Mesenchymal stem cell (in vitro differentiated cells and primary cell): ENCODE results near the gene OLFM2.

Experiments used
- DNase-seq: peaks from one replicate; pipeline ENCODE4 v3.0.0-alpha.2; 2013
- H2AFZ ChIP-seq: one replicate; pipeline ENCODE4 v1.6.1; 2013; ENCODE audit warnings: low read depth, mild to moderate bottlenecking, control low read depth, inconsistent platforms, low read length, moderate library complexity
- H2AK5ac ChIP-seq: 2 replicates; pipeline ENCODE4 v1.6.1; 2013; ENCODE audit warnings: low read length, moderate library complexity, mild to moderate bottlenecking, inconsistent platforms; ENCODE audit not compliant: severe bottlenecking
- H2BK120ac ChIP-seq: one replicate; pipeline ENCODE4 v1.6.1; 2013; ENCODE audit warnings: low read depth, mild to moderate bottlenecking, inconsistent platforms, low read length, moderate library complexity
- H2BK12ac ChIP-seq, 2 experiments: one replicate each; pipeline ENCODE4 v1.6.1; 2013; ENCODE audit warnings: inconsistent platforms in 2 of 2, low read length in 2 of 2, mild to moderate bottlenecking in 2 of 2, moderate library complexity in 2 of 2, control low read depth in 1 of 2
- H2BK15ac ChIP-seq: one replicate; pipeline ENCODE4 v1.6.1; 2013; ENCODE audit warnings: mild to moderate bottlenecking, low read depth, inconsistent platforms; ENCODE audit not compliant: poor library complexity, severe bottlenecking
- H2BK5ac ChIP-seq: 2 replicates; pipeline ENCODE4 v1.6.1; 2013; ENCODE audit warnings: low read depth, mild to moderate bottlenecking, low read length, control low read depth, inconsistent platforms; ENCODE audit not compliant: poor library complexity, severe bottlenecking
- H3K14ac ChIP-seq, 2 experiments: one replicate each; pipeline ENCODE4 v1.6.1; 2013; ENCODE audit warnings: inconsistent platforms in 2 of 2, low read length in 2 of 2, control low read depth in 1 of 2, mild to moderate bottlenecking in 1 of 2, moderate library complexity in 1 of 2
- H3K18ac ChIP-seq, 2 experiments: one replicate each; pipeline ENCODE4 v1.6.1; 2013; ENCODE audit warnings: inconsistent platforms in 2 of 2, low read length in 2 of 2, control low read depth in 1 of 2, low read depth in 1 of 2, mild to moderate bottlenecking in 1 of 2
- H3K23ac ChIP-seq, 2 experiments: one replicate each; pipeline ENCODE4 v1.6.1; 2013; ENCODE audit warnings: inconsistent platforms in 2 of 2, low read length in 2 of 2, mild to moderate bottlenecking in 2 of 2, moderate library complexity in 2 of 2, control low read depth in 1 of 2
- H3K27ac ChIP-seq: 2 replicates; pipeline ENCODE4 v1.5.1; 2013; ENCODE audit warnings: mild to moderate bottlenecking, moderate library complexity, low read length, control low read depth, inconsistent platforms; ENCODE audit not compliant: poor library complexity, severe bottlenecking
- H3K27me3 ChIP-seq, 2 experiments: 2 replicates each; pipeline versions ENCODE4 v1.6.1 to v1.7.0; 2013; ENCODE audit warnings: low read length in 2 of 2, mild to moderate bottlenecking in 2 of 2, moderate library complexity in 2 of 2, control low read depth in 1 of 2, inconsistent platforms in 1 of 2; ENCODE audit not compliant: control insufficient read depth in 1 of 2, insufficient read depth in 1 of 2
- H3K36me3 ChIP-seq, 2 experiments: 2 replicates each; pipeline versions ENCODE4 v1.6.1 to v1.7.0; 2013; ENCODE audit warnings: low read length in 2 of 2, control low read depth in 1 of 2, inconsistent platforms in 1 of 2, low read depth in 1 of 2, mild to moderate bottlenecking in 1 of 2; ENCODE audit not compliant: insufficient read depth in 2 of 2, control insufficient read depth in 1 of 2
- H3K4ac ChIP-seq, 2 experiments: one replicate each; pipeline ENCODE4 v1.6.1; 2013; ENCODE audit warnings: inconsistent platforms in 2 of 2, low read length in 2 of 2, mild to moderate bottlenecking in 2 of 2, moderate library complexity in 2 of 2, control low read depth in 1 of 2, low read depth in 1 of 2
- H3K4me1 ChIP-seq: 2 replicates; pipeline ENCODE4 v1.6.1; 2013; ENCODE audit warnings: low read depth, low read length, control low read depth; ENCODE audit not compliant: control insufficient read depth, insufficient read depth
- H3K4me2 ChIP-seq: 2 replicates; pipeline ENCODE4 v1.6.1; 2013; ENCODE audit warnings: low read length, mild to moderate bottlenecking, inconsistent platforms; ENCODE audit not compliant: poor library complexity, severe bottlenecking
- H3K4me3 ChIP-seq, 2 experiments: 2 replicates each; pipeline versions ENCODE4 v1.5.1 to v1.7.0; 2013; ENCODE audit warnings: low read length in 2 of 2, mild to moderate bottlenecking in 2 of 2, control low read depth in 1 of 2, low read depth in 1 of 2; ENCODE audit not compliant: insufficient read depth in 1 of 2
- H3K79me1 ChIP-seq: replicated peaks from 2 replicates; pipeline ENCODE4 v1.6.1; 2013; ENCODE audit warnings: mild to moderate bottlenecking, control low read depth, low read length, inconsistent platforms; ENCODE audit not compliant: poor library complexity, severe bottlenecking
- H3K9ac ChIP-seq: 2 replicates; pipeline ENCODE4 v1.7.0; 2013; ENCODE audit warnings: mild to moderate bottlenecking, low read length, moderate library complexity
- H3K9me3 ChIP-seq: 2 replicates; pipeline ENCODE4 v1.7.0; 2013; ENCODE audit warnings: mild to moderate bottlenecking, low read length; ENCODE audit not compliant: control insufficient read depth
- H4K8ac ChIP-seq: one replicate; pipeline ENCODE4 v1.6.1; 2013; ENCODE audit warnings: inconsistent platforms, mild to moderate bottlenecking, low read length, moderate library complexity
- H4K91ac ChIP-seq: one replicate; pipeline ENCODE4 v1.6.1; 2013; ENCODE audit warnings: mild to moderate bottlenecking, low read length, inconsistent platforms
- WGBS: methylation state at CpG from one replicate; pipeline ENCODE4 v1.1.7; 2013; ENCODE audit warnings: mixed read lengths; 5-methylcytosine and 5-hydroxymethylcytosine counted together

OLFM2 gene

GRCh38 chr19:9934132-9934950 lies 2.0 kb downstream of the OLFM2 start:
- H3K4me1 ChIP-seq = peaks cover 10% of the 10 kb centered on the region
- peaks cover 33 to 47% of the 10 kb centered on the region in 2 experiments for H3K27me3 ChIP-seq
- H3K4me2 ChIP-seq = no peak overlapping the region
- peak; percentile 72 for DNase-seq
- H3K79me1 ChIP-seq = no peaks in the 10 kb centered on the region
- H2BK120ac ChIP-seq = no peak overlapping the region
- no peak overlapping the region for H2AK5ac ChIP-seq
- H3K9ac ChIP-seq = peak overlapping the region; percentile 20
- H2AFZ ChIP-seq = no peak overlapping the region
- no peak overlapping the region for H2BK15ac ChIP-seq
- no peaks in the 10 kb centered on the region for H3K36me3 ChIP-seq
- no peak overlapping the region for H2BK5ac ChIP-seq
- H3K14ac ChIP-seq = no peak overlapping the region
- no peak overlapping the region for H4K91ac ChIP-seq
- H2BK12ac ChIP-seq = no peak overlapping the region
- WGBS = 12% methylated on average over 19 of the region's 23 CpGs
- no peak overlapping the region for H4K8ac ChIP-seq
- H3K9me3 ChIP-seq = no peaks in the 10 kb centered on the region
- H3K18ac ChIP-seq = no peak overlapping the region
- H3K23ac ChIP-seq = no peak overlapping the region
- H3K4me3 ChIP-seq = peak overlapping the region in 1 of 2 experiments; percentile 88
- no peak overlapping the region for H3K27ac ChIP-seq
- H3K4ac ChIP-seq = no peak overlapping the region

- no peak overlapping the region for H3K23ac ChIP-seq
- 87% methylated on average over 4 of the region's 4 CpGs for WGBS
- H3K4ac ChIP-seq = no peak overlapping the region
- H4K8ac ChIP-seq = no peak overlapping the region
- H3K4me3 ChIP-seq = no peak overlapping the region
- H2BK5ac ChIP-seq = no peak overlapping the region
- peaks cover 10% of the 10 kb centered on the region for H3K4me1 ChIP-seq
- no peaks in the 10 kb centered on the region for H3K9me3 ChIP-seq
- no peak overlapping the region for H3K27ac ChIP-seq
- no peak overlapping the region for H2BK120ac ChIP-seq
- H3K36me3 ChIP-seq = no peaks in the 10 kb centered on the region
- no peak for DNase-seq
- H3K4me2 ChIP-seq = no peak overlapping the region
- no peak overlapping the region for H3K18ac ChIP-seq
- no peak overlapping the region for H3K9ac ChIP-seq
- no peaks in the 10 kb centered on the region for H3K79me1 ChIP-seq
- no peak overlapping the region for H4K91ac ChIP-seq
- no peak overlapping the region for H2AK5ac ChIP-seq
- H2BK15ac ChIP-seq = no peak overlapping the region
- H2AFZ ChIP-seq = no peak overlapping the region
- no peak overlapping the region for H3K14ac ChIP-seq
- H2BK12ac ChIP-seq = no peak overlapping the region
- peaks cover 33 to 42% of the 10 kb centered on the region in 2 experiments for H3K27me3 ChIP-seq
Measured at GRCh38 chr19:9932835-9933234, 3.5 kb downstream of the OLFM2 start.

GRCh38 chr19:9931629-9932028 lies 4.7 kb downstream of the OLFM2 start:
- Histone ChIP-seq H3K9ac (no peak overlapping the region), H3K14ac (no peak overlapping the region), H2AFZ (no peak overlapping the region), H3K27me3 (peaks cover 28 to 34% of the 10 kb centered on the region in 2 experiments), H2BK12ac (no peak overlapping the region), H2BK120ac (no peak overlapping the region), H2AK5ac (no peak overlapping the region), H3K36me3 (no peaks in the 10 kb centered on the region), H4K8ac (no peak overlapping the region), H3K9me3 (no peaks in the 10 kb centered on the region), H3K4me1 (peaks cover 10% of the 10 kb centered on the region), H3K27ac (no peak overlapping the region), H3K4me3 (no peak overlapping the region), H3K4me2 (no peak overlapping the region), H2BK15ac (no peak overlapping the region), H3K4ac (no peak overlapping the region), H2BK5ac (no peak overlapping the region), H4K91ac (no peak overlapping the region), H3K18ac (no peak overlapping the region), H3K23ac (no peak overlapping the region), H3K79me1 (no peaks in the 10 kb centered on the region)
- DNase-seq = no peak
- no CpG with 5 or more reads among the region's 1 CpG for WGBS

GRCh38 chr19:9923440-9923839 lies 12.9 kb downstream of the OLFM2 start:
- Histone ChIP-seq H3K79me1 (no peaks in the 10 kb centered on the region), H2AK5ac (no peak overlapping the region), H3K18ac (no peak overlapping the region), H2BK15ac (no peak overlapping the region), H3K27ac (no peak overlapping the region), H3K23ac (no peak overlapping the region), H2BK120ac (no peak overlapping the region), H3K27me3 (no peaks in the 10 kb centered on the region), H3K14ac (no peak overlapping the region), H4K8ac (no peak overlapping the region), H3K4me3 (no peak overlapping the region), H3K4me1 (no peaks in the 10 kb centered on the region), H3K36me3 (no peaks in the 10 kb centered on the region), H3K4ac (no peak overlapping the region), H3K9ac (no peak overlapping the region), H2AFZ (no peak overlapping the region), H2BK5ac (no peak overlapping the region), H3K4me2 (no peak overlapping the region), H4K91ac (no peak overlapping the region), H2BK12ac (no peak overlapping the region), H3K9me3 (no peaks in the 10 kb centered on the region)
- 85% methylated on average over 4 of the region's 4 CpGs for WGBS
- DNase-seq = no peak
